ENCODE results near the gene PI16.

DNA sequence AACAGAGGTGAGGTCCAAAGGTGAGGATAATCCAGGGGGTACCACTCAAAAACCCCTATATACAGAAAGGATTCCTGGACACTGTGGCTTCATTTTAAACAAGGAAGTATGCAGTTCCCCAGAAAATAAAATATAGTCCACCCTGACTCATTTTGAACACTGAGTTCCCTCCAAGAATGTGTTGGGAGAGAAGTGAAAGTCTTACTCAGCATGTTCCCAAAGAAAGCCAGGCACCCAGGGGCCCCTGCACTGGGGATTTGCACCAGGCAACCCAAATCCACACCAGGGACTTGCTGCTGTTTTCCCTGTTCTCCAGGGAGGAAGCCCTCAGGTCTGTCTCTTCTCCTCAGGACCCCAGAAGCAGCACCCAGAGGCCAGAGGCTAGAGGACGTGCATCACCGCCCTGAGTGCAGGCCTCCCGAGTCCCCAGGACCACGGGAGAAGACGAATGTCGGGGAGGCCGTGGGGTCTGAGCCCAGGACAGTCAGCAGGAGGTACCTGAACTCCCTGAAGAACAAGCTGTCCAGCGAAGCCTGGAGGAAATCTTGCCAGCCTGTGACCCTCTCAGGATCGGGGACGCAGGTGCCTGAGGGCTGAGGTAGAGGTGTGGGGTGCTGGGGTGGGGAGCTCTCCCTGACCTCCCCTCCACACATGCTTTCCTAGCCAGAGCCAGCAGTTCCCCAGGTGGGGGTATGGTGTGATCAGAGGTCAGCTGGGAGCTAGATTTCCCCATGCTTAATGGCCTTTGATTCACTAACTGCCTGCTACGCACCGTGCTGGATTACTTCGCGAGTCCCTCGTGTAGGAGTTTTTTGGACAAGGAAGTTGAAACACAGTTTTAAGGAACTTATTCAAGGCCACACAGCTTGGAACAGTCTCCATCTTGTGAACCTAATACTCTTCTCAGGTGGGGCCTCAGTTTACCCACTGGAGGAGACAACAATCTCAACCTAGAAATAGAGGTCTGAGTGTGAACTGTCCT lies 54.2 kb downstream of the PI16 start:
- TF ChIP-seq, protein P1, sequence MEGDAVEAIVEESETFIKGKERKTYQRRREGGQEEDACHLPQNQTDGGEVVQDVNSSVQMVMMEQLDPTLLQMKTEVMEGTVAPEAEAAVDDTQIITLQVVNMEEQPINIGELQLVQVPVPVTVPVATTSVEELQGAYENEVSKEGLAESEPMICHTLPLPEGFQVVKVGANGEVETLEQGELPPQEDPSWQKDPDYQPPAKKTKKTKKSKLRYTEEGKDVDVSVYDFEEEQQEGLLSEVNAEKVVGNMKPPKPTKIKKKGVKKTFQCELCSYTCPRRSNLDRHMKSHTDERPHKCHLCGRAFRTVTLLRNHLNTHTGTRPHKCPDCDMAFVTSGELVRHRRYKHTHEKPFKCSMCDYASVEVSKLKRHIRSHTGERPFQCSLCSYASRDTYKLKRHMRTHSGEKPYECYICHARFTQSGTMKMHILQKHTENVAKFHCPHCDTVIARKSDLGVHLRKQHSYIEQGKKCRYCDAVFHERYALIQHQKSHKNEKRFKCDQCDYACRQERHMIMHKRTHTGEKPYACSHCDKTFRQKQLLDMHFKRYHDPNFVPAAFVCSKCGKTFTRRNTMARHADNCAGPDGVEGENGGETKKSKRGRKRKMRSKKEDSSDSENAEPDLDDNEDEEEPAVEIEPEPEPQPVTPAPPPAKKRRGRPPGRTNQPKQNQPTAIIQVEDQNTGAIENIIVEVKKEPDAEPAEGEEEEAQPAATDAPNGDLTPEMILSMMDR (IDR thresholded peaks at IDR 0.05; ENCODE audit: insufficient read depth, low read length): no peak
- TF ChIP-seq POLR2AphosphoS5 (IDR thresholded peaks at IDR 0.05; ENCODE audit: low read depth) (no peak), SPI1 (IDR thresholded peaks at IDR 0.05; ENCODE audit: borderline replicate concordance, low read depth) (no peak), REST (IDR thresholded peaks at IDR 0.05; ENCODE audit: insufficient replicate concordance, low read depth) (no peak), GABPA (IDR thresholded peaks at IDR 0.05; ENCODE audit: low read depth) (no peak)
